Measurements from ENCODE around the gene PHLDB2.

PHLDB2 gene

DNA sequence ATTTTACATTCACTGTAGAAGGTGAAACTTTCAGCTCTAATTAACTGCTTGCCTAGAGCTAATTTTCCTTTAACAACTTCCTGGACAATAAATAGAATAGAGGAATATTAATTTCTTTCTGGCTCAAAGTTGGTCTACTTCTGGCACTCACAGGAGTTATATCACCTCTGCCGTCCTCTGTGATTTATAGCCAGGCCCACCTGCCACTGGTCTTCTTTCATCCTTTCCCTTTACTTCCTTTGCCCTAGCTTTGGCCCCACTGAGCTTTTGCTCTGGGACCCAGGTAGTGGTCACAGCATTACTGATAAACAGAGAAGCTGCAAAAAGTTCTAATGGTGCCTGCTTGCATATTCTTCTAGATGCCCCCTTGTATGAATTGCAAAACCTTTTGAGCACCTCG lies 70.4 kb downstream of the PHLDB2 start:
- DNase-seq: no peak

DNA sequence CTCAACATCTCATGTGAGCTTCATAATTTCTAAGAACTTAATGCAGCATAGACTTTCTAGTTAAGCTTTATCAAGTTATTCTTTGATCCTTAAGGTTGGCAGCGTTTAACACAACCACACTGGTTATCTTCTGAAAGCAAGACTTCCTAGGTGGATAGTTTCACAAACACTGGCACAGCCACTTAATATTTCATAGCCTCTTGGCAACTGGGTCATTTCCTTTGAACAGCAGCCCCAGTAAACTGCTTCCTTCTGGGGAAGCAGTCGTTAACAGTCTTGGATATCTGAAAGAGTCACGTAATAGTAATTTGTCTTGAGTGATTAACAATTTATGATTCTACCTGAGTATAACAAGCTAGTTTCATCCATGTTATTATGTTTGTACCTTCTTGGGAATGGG lies 73.9 kb downstream of the PHLDB2 start:
- DNase-seq: no peak

DNA sequence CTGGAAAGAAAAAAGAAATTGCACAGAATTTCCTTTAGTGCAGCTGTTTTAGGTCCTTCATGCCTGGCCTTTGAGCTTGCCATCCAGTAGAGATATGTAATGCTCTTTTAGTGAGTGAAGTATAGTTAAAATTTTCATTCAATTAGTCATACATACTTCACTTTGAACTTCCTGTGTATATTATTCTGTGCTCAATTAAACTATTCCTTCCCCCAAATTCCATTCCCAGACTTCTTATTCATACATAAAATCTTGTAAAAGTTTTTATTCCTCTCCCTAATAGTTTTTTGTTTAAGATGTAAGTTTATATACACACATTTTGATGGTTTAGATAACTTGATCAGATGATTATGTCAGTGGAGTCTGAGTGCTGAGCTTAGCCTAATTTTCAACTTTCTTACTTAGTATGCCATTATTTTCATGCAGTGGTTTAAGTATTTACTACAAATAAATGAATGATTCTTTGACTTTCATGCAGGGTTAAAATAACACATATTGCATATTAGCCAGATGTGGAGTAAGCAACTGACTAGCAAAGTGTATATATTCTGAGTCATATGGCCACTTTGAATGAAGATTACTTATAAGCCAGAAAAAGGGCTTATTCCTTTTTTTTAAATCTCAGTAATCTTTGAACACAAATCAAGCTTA lies 77.3 kb downstream of the PHLDB2 start:
- no peak for DNase-seq

DNA sequence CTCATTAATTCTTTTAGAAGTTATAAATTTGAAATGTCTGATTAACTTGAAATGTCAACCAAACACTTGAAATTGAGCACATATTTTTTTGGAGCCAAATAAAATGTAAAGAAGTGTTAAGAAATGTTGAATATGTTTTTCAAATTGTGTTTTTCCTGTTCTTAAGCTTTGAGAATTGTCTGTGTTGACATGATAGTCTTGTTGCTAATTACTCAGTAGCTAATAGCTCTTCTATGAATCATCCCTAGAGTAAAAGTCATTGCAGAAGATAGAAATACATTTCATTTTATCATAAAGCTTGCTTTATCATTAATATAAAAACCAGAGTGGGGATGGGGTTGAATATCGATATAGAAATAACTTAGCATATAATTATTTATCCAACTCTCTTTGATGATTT lies 77.9 kb downstream of the PHLDB2 start:
- no peak for DNase-seq

- no peak for DNase-seq
Measured at GRCh38 chr3:111937871-111938270, 78.8 kb downstream of the PHLDB2 start.

DNA sequence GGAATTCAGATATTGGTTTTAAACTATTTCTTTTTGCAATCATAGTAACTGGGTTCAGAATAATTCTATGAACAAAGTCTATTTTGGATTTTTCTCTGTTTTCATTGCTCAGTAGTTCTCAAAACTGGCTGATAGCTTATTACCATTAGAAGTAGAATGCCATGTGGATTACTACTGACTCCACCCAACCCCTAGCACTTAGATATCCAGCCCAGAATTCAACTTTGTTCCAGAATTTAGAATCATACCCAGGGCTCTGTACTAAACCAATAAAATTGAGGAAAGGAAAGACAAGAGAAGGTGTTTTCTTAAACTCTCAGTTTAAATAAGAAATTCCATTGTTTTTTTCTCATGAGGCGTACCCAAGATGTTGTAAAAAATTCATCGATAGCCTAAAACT lies 80.8 kb downstream of the PHLDB2 start:
- no peak for DNase-seq

DNA sequence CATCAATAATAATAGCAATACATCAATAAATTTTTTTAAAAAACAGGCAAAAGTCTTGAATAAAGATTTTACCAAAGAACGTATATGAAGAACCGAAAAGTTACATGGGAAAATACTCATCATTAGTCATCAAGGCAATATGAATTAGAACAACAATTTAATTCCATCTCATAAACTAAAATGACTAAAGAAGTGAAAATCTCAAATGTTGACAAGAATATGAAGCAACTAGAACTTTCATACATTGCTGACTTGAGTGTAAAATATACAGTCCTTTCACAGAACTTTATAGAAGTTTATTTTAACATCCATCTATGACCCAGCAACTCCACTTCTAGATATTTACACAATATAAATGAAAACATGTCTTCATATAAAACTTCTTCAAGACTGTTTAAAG lies 84.5 kb downstream of the PHLDB2 start:
- no peak for DNase-seq

- no peak for DNase-seq
Measured at GRCh38 chr3:111944372-111944771, 85.3 kb downstream of the PHLDB2 start.

GRCh38 chr3:111947231-111947630 lies 88.2 kb downstream of the PHLDB2 start:
- DNase-seq: no peak

GRCh38 chr3:111948786-111949185 lies 89.7 kb downstream of the PHLDB2 start:
- no peak for DNase-seq

DNA sequence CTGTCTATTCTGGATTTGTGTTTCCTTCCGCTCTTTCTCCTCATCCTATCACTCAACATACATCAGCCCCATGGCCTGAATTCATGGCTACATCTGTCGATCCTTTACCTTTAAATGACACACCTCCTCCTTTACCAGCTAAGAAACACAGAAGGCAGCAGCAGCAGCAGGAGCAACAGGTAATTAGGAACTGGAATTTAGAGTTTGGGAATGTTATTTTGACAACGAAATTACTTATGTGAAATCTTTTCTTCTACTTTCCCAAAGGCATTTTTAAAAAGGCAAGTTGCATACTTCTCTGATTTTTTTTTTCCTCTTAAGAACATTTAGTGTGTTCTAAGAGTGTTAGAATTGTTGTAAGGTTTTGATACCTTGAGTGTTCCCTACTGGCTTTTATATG lies 90.6 kb downstream of the PHLDB2 start:
- no peak for DNase-seq

GRCh38 chr3:111951032-111951431 lies 92.0 kb downstream of the PHLDB2 start:
- DNase-seq: no peak

- no peak for DNase-seq
Measured at GRCh38 chr3:111952086-111952485, 93.0 kb downstream of the PHLDB2 start.

GRCh38 chr3:111952866-111953450 lies 93.9 kb downstream of the PHLDB2 start:
- DNase-seq: no peak

GRCh38 chr3:111954228-111954990 lies 95.3 kb downstream of the PHLDB2 start:
- no peak for DNase-seq

GRCh38 chr3:111955876-111956275 lies 96.8 kb downstream of the PHLDB2 start:
- DNase-seq: no peak

GRCh38 chr3:111956449-111956848 lies 97.4 kb downstream of the PHLDB2 start:
- no peak for DNase-seq

- DNase-seq: no peak
Measured at GRCh38 chr3:111956995-111957734, 98.1 kb downstream of the PHLDB2 start.

DNA sequence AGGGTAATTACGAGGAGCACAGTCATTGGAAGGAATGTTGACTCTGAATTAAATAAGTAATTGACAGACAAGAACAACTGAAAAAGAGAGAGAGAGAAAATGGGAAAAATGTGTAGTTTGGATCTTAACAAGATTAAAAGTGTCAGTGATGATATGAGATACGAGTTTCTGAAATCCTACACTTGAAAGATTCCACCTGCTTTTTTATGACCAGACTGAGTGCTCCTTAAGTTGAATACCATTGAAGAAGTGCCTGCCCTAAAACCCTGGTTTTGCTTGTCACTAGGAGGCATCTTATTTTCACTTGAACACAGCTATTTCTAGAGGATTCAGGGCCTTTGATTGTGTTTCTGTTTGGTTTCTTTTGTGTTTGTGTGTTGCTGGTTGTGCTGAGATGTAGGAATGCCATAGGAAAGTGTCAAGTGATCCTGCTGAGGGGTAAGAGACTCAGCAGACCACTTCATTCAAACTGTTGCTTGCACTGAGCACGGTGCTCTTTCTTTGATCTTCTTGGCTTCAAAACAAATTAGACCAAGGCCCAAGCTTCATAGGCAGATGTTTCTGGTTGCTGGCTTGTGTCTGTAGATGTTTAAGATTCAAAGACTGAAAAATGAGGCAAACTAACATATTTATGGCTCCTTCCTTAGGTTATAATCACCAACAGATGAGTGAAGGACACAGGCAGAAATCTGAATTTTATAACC lies 102.5 kb downstream of the PHLDB2 start:
- no peak for DNase-seq

DNA sequence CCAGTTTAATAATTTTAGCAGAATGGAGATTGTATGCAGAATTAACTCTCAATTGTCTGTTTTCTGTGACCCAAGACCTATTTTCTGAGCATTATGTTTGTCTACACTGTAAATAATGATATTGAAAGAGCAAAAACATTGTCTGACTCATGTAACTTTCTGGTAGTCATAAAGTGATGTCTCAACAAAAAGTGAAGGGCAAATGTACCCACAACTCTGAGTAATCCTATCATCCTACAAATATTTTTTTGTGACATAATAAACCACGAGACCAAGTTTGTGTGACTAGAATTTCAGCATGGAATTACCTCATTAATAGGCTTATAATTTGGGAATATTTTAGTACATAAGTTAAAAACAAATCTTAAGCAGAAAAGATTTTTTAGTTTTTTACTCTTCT lies 104.4 kb downstream of the PHLDB2 start:
- no peak for DNase-seq

DNA sequence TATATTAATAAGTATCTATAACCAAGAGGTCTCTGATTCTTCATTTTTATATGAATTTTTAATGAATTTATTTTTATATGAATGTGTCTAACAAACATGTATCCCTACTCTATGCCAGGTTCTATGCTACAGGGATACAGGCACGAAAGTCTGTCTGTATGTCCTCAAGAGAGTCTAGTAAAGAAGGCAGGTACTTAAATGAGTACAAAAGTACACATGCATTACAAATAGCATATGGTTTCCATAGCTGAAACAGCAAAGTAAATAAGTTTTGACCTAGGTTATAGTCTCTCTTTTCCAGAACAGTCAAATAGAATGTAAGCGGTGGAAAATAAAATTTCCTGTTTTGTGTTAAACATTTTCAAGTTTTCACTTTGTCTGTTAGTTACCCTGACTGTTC lies 106.4 kb downstream of the PHLDB2 start:
- DNase-seq: no peak

GRCh38 chr3:111967068-111967467 lies 108.0 kb downstream of the PHLDB2 start:
- DNase-seq: no peak

All from stimulated activated CD4-positive, alpha-beta T cell treated with anti-CD3 and anti-CD28 coated beads, Interleukin-15, amount 100 ng/mL, for 24 hours (primary cell).